HK-2 (cell line): ENCODE data around the gene TRIM10.
"Not testable (repeated sequence)": the region's sequence is repeated elsewhere in the genome, so short reads cannot be mapped to it uniquely, and the experiment has no call there.

Experiments
- DNase-seq: peaks from one replicate; pipeline ENCODE4 v3.0.0-alpha.2; 2018; ENCODE audit not compliant: unreplicated experiment

TRIM10 gene

GRCh38 chr6:30171677-30172471, 10.9 kb upstream of the TRIM10 start:
- no peak for DNase-seq

GRCh38 chr6:30169658-30170614, 8.9 kb upstream of the TRIM10 start:
- DNase-seq = no peak

- DNase-seq = no peak
Observed at GRCh38 chr6:30168741-30169140, 7.7 kb upstream of the TRIM10 start.

GRCh38 chr6:30167101-30167500, 6.1 kb upstream of the TRIM10 start:
- DNase-seq = no peak

- DNase-seq = not testable (repeated sequence)
Observed at GRCh38 chr6:30165238-30165637, 4.2 kb upstream of the TRIM10 start.

GRCh38 chr6:30164714-30165113, 3.7 kb upstream of the TRIM10 start:
- DNase-seq = no peak

- DNase-seq = no peak
Observed at GRCh38 chr6:30163918-30164654, 3.1 kb upstream of the TRIM10 start.

- DNase-seq = no peak
Observed at GRCh38 chr6:30163090-30163917, 2.3 kb upstream of the TRIM10 start, which contains the start of gene TRIM15. TRIM15 (plus strand) TSS chr6:30163546; CDS start chr6:30163685, 139 bp downstream.

- DNase-seq = no peak
Observed at GRCh38 chr6:30162265-30163089, 1.5 kb upstream of the TRIM10 start.

GRCh38 chr6:30160008-30160784, 815 bp downstream of the TRIM10 start:
- DNase-seq = no peak

- no peak for DNase-seq
Observed at GRCh38 chr6:30158475-30159040, 2.5 kb downstream of the TRIM10 start.

- DNase-seq = no peak
Observed at GRCh38 chr6:30157999-30158398, 3.0 kb downstream of the TRIM10 start.

GRCh38 chr6:30157581-30157980, 3.4 kb downstream of the TRIM10 start:
- DNase-seq = no peak

GRCh38 chr6:30156774-30157173, 4.2 kb downstream of the TRIM10 start:
- no peak for DNase-seq

GRCh38 chr6:30156262-30156599, 4.8 kb downstream of the TRIM10 start:
- peak; percentile 78 for DNase-seq

- no peak for DNase-seq
Observed at GRCh38 chr6:30155520-30156261, 5.3 kb downstream of the TRIM10 start.

GRCh38 chr6:30154709-30155519, 6.1 kb downstream of the TRIM10 start:
- peak; percentile 66 for DNase-seq

GRCh38 chr6:30154061-30154460, 7.0 kb downstream of the TRIM10 start:
- DNase-seq = no peak
